Fibroblast of villous mesenchyme (primary cell): ENCODE data around the gene TTC34. TPM values are rescaled to one million over a fixed set of nuclear protein-coding genes. Genes with fewer than 3 reads are reported as not detected.

ENCODE experiments used
- DNase-seq: peaks from one replicate; pipeline ENCODE4 v3.0.0-alpha.2; 2010; ENCODE audit warnings: low read depth
- H3K4me3 ChIP-seq: 2 replicates; pipeline ENCODE4 v1.5.1; 2011; ENCODE audit warnings: low read depth, mild to moderate bottlenecking, low read length
- CTCF ChIP-seq: IDR thresholded peaks from 2 replicates; pipeline ENCODE4 v1.5.1; 2012; ENCODE audit warnings: low read depth, mild to moderate bottlenecking, low read length; ENCODE audit not compliant: insufficient read depth
- total RNA-seq: library from RNA; depleted of rRNA; stranded (reverse); fragments of >200 nt; gene quantifications from 2 replicates; pipeline ENCODE4 v1.2.3, GENCODE V29; 2012

Gene TTC34
- total RNA-seq, 1 donor, result 0.43 TPM

DNA sequence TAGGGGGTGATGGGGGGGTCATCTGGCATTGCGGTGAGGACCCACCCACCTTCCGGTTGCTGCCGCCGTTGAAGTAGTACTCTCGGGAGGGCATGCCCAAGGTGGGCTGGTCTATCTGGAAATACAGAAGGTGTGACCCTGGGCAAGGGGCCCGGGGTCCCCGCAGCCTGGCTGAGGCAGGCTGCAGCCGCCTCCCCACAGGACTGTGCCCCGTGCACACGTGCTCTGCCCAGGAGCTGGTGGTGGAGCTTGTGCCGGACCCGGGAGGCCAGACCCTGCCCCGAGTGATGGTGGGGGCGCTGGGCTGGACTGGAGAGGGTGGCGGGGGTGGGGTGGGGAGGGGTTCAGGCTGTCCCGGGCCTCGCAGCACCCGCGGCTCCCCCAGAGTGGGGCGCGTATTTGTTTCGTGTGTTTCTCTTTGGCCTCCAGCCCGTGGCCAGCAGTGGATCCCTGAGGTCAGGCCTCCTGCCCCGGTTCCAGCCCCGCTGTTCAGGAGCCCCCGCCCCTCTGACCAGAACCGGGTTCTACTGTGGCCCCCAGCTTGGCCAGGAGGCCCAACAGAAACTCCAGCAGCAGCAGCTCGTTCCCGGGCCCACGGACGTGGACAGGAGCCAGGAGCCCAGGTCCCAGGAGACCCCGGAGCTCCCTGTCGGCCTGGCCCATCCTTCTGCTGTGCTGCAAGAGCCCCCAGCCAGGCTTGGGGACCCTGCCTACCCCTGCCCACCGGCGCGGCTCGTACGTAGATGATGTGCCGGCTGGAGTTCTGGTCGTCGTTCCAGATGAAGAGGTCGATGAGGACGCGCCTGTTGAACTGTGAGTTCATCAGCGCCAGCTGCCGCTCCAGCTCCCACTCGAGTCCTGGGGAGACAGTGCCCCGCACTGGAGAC lies 195.7 kb downstream of the TTC34 start:
- H3K4me3 ChIP-seq, result no peak overlapping the region
- TF ChIP-seq CTCF, result no peak
- DNase-seq, result no peak

DNA sequence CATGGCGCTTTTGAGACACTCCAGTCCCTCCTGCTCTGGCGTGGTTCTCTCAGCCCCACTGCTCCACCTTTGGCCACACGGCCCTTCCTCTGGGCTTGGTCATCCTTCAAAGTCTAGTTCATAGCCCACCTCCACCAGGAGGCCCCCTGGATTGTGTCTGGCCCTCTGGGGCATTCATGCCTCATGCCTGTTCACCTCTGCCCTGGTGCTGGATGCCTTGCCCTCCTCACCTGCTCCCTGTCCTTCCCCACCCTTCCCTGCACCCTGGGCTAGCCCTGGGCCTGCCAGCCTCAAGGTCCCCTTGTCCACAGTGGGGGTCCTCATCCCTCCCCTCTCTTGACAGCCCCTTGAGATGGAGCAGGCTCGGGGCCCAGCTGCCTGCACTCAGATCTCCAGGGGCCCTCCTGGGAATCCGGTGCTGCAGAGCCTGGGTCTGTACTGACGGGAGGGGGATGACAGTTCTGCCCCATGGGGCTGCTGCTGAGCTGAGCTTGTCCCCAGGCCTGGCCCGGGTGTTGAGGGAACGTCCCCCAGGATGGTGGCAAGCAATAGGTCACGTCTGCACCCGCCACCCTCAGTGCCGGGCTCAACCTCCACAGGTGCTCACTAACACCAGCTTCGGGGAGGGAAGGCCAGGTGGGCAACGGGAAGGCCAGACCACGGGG lies 196.5 kb downstream of the TTC34 start:
- DNase-seq, result no peak
- H3K4me3 ChIP-seq, result no peak overlapping the region
- TF ChIP-seq CTCF, result no peak

DNA sequence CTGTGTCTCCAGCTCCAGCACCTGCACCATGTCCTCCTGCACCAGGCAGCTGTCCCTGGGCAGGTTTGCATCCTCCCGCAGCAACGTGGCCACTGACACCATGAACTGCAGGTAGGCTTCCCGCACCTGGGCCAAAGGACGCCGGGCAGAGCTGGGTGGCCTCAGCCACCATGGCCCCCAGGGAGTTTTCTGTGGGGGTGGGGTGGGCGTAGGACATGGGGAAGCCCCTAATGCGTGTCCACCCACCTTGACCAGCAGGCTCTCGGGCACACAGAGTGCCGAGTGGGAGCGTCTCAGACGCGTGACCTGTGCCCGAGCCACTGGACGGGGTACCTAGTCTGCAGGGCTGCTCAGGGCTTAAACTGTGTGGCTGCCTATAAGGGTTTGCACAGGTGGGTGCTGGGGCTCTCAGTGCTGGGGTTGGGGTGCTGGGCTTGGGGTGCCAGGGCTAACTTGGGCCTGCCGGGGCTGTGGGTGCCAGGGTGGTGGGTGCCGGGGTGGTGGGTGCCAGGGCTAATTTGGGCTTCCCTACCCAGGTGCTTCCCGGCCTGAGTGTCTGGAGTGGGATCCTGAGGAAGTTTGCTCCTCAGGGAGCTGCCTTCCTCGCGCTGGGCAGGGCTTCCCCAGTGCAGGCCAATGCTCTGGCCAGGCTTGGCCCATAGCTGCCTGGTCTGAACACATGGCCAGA lies 197.2 kb downstream of the TTC34 start:
- H3K4me3 ChIP-seq, result no peak overlapping the region
- DNase-seq, result no peak
- no peak for TF ChIP-seq CTCF

DNA sequence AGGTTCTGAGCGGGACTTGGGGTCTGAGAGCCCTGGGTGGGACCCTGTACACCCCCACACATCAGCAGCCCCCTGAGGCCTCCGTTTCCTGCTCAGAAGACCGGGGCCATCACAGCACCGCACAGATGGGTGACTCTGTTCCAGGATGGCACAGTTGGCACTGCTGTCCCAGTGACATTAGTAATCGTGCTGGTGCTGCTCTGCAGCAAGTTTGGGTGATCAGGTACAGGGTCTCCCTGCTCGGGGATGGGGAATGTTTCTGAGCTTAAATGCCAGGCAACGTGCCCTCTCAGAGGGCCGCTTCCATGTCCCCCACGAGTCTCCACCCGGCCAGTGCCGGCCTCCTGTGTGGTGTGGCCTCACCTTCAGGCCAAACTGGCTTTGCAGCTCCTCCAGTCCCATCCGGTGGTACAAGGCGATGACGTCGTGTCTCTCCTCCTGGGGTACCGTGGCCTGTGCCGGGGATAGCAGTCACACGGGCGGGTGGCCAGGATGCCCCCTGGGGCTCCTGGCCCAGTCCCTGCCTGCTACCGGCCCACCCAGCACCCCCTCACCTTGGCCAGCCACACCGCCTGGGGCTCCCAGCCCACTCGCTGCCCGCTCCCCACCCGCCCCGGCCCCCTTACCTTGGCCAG lies 197.9 kb downstream of the TTC34 start:
- no peak overlapping the region for H3K4me3 ChIP-seq
- no peak for DNase-seq
- TF ChIP-seq CTCF, result no peak

DNA sequence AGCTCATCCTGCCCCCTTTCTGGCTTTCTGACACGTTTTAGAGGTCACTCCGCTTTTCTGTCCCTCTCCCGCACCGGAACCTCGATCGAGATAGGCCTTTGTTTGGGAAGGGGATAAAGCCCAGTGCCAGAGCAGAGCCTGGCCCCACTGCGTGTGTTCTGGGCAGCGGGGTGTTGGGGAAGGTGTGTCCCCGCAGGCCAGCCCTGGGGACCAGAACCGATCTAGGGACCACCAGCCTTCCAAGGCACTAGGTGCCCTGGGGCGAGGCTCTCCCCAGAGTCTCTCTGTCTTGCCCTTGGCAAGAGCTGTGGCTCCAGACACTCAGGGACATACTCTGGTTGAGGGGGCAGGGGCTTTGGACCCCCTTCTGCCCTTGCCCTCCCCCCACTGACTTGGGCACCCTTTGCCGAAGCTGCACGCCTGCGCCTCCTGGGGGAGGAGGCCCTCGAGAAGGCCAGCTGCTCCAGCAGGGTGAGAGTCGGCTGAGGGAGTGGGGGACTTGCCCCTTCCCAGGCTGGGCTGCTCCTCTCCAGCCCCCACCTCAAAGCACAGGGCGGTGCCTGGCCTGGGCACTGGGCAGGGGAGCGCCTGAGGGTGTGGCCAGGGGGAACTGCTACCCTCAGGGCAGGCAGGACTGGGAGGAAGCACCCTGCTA lies 198.5 kb downstream of the TTC34 start:
- no peak overlapping the region for H3K4me3 ChIP-seq
- no peak for TF ChIP-seq CTCF
- DNase-seq, result no peak

DNA sequence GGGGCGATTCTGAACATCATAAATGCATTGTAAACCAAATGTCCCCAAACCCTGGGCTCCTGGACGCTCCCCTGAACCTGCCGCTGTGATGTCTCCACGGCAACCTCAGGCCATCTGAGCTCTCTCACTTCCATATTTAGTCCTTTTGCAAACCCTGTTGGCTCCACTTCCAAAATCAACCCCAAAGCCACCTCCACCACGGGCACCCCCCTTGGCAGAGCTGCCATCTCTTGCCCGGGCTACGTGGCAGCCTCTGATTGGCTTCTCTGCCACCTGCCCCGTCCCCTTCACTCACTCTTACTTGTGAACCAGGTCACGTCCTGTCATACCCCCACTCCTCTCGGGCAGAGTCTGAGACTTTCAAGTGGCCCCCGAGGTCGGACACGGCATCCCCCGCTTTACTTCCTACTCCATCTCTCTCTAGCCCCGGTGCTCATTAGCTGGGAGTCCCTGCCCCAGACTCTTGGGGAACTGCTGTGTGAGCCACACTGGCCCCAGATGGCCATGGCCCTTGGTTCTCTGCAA lies 199.1 kb downstream of the TTC34 start:
- TF ChIP-seq CTCF, result no peak
- no peak overlapping the region for H3K4me3 ChIP-seq
- no peak for DNase-seq
